H1 (cell line): ENCODE data around the gene POLR1C.
"Not testable (repeated sequence)": the region's sequence is repeated elsewhere in the genome, so short reads cannot be mapped to it uniquely, and the experiment has no call there.

ENCODE experiments used
- EP300 ChIP-seq, 2 experiments: IDR thresholded peaks; 1 replicate in 1 of 2; 2 replicates in 1 of 2; pipeline ENCODE4 v1.6.1; 2011 to 2012; ENCODE audit warnings: low read depth in 2 of 2, low read length in 2 of 2, mild to moderate bottlenecking in 2 of 2, borderline replicate concordance in 1 of 2, inconsistent platforms in 1 of 2, moderate library complexity in 1 of 2
- EZH2 ChIP-seq: fragments of 200-600 bp; sonication (generic); IDR thresholded peaks from 2 replicates; pipeline ENCODE4 v1.7.1; 2012; ENCODE audit warnings: low read depth, mild to moderate bottlenecking, moderate library complexity, low read length, inconsistent platforms; ENCODE audit not compliant: severe bottlenecking
- JUND ChIP-seq: IDR thresholded peaks from 2 replicates; pipeline ENCODE4 v1.6.1; 2011; ENCODE audit warnings: mild to moderate bottlenecking, improper control_type of control experiment, low read length
- MAX ChIP-seq: IDR thresholded peaks from 2 replicates; pipeline ENCODE4 v1.6.1; 2012; ENCODE audit warnings: inconsistent platforms
- POLR2A ChIP-seq, 2 experiments: IDR thresholded peaks; 1 replicate in 1 of 2; 2 replicates in 1 of 2; pipeline ENCODE4 v1.6.1; 2011; ENCODE audit warnings: low read depth in 2 of 2, low read length in 2 of 2, mild to moderate bottlenecking in 2 of 2; ENCODE audit errors: control extremely low read depth in 1 of 2
- POLR2AphosphoS5 ChIP-seq: IDR thresholded peaks from 2 replicates; pipeline ENCODE4 v1.6.1; 2011; ENCODE audit warnings: low read depth, low read length
- SIN3A ChIP-seq, 2 experiments: IDR thresholded peaks in 1 of 2; conservative IDR thresholded peaks in 1 of 2; 2 replicates each; pipeline ENCODE4 v1.6.1; 2011 to 2012; ENCODE audit warnings: low read length in 2 of 2, improper control_type of control experiment in 1 of 2, low read depth in 1 of 2, mild to moderate bottlenecking in 1 of 2
- TF ChIP-seq, protein P1 (sequence below), 3 experiments: IDR thresholded peaks; 1 replicate in 2 of 3; 2 replicates in 1 of 3; pipeline versions ENCODE4 v1.5.1 to v1.6.1; 2011; ENCODE audit warnings: low read length in 3 of 3, mild to moderate bottlenecking in 3 of 3, inconsistent platforms in 2 of 3, low read depth in 1 of 3, moderate library complexity in 1 of 3; ENCODE audit not compliant: insufficient read depth in 1 of 3; ENCODE audit errors: control extremely low read depth in 1 of 3

DNA sequence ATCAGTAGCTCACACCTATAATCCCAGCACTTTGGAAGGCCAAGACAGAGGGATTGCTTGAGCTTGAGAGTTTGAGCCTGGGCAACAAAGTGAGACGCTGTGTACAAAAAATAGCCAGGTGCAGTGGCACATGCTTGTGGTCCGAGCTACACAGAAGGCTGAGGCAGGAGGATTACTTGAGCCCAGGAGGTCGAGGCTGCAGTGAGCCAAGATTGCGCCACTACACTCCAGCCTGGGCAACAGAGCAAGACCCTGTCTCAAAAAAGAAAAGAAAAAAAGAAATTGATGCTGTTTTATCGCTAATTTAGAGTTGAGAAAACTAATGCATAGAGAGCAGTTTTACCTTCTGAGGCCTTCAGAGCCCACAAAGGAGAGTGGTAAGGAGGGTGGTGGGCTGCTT is 18.6 kb upstream of the POLR1C start:
- not testable (repeated sequence) for TF ChIP-seq SIN3A (conservative IDR thresholded peaks at IDR 0.05 in 1 of 2, IDR thresholded peaks at IDR 0.05 in 1 of 2; ENCODE audit: low read depth in 1 of 2, low read length in 2 of 2); MAX; POLR2A (IDR thresholded peaks at IDR 0.05; ENCODE audit: control extremely low read depth in 1 of 2, low read depth in 2 of 2, low read length in 2 of 2); POLR2AphosphoS5; JUND; EP300 (IDR thresholded peaks at IDR 0.05; ENCODE audit: borderline replicate concordance in 1 of 2, low read depth in 2 of 2, low read length in 2 of 2); EZH2
- TF ChIP-seq, protein P1, sequence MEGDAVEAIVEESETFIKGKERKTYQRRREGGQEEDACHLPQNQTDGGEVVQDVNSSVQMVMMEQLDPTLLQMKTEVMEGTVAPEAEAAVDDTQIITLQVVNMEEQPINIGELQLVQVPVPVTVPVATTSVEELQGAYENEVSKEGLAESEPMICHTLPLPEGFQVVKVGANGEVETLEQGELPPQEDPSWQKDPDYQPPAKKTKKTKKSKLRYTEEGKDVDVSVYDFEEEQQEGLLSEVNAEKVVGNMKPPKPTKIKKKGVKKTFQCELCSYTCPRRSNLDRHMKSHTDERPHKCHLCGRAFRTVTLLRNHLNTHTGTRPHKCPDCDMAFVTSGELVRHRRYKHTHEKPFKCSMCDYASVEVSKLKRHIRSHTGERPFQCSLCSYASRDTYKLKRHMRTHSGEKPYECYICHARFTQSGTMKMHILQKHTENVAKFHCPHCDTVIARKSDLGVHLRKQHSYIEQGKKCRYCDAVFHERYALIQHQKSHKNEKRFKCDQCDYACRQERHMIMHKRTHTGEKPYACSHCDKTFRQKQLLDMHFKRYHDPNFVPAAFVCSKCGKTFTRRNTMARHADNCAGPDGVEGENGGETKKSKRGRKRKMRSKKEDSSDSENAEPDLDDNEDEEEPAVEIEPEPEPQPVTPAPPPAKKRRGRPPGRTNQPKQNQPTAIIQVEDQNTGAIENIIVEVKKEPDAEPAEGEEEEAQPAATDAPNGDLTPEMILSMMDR (IDR thresholded peaks at IDR 0.05; ENCODE audit: control extremely low read depth in 1 of 3, insufficient read depth in 1 of 3, low read depth in 1 of 3, low read length in 3 of 3), result not testable (repeated sequence)
